Measurements from ENCODE around the gene SLPI.

SLPI gene

GRCh38 chr20:45218124-45218523 lies 36.2 kb downstream of the SLPI start:
- no peak for DNase-seq (ENCODE audit: low read depth in 2 of 2)

GRCh38 chr20:45212836-45213235 lies 41.5 kb downstream of the SLPI start:
- no peak for DNase-seq (ENCODE audit: low read depth in 2 of 2)

DNA sequence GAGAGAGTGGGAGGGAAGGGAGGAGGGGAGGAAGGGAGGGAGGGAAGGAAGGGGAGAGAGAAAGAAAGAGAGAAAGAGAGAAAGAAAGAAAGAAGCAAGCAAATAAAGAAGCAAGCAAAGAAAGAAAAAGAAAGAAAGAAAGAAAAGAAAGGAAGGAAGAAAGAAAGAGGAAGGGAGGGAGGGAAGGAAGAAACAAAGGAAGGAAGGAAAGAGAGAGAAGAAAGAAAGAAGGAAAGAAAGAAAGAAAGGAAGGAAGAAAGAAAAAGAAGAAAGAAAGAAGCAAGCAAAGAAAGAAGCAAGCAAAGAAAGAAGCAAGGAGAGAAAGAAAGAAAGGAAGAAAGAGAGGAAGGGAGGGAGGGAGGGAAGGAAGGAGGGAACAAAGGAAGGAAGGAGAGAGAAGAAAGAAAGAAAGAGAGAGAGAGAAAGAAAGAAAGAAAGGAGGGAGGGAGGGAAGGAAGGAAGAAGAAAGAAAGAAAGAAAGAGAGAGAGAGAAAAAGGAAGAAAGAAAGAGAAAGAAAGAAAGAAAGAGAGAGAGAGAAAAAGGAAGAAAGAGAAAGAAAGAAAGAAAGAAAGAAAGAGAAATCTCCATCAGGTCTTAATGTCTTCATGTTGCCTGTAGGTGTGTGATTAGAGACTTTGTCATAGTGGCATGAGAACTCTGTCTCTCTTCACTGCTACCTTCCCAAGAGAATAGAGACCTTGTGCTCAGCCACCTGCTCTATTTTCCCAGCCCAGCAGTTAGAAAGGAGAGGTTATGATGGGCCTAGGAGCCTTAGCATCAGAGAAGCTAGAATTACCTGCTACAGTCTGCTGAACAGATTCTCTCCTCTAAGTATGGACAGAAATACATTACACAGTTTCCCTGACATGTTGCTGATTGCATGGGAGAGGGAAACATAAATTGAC lies 42.5 kb downstream of the SLPI start:
- no peak for DNase-seq (ENCODE audit: low read depth in 2 of 2)

DNA sequence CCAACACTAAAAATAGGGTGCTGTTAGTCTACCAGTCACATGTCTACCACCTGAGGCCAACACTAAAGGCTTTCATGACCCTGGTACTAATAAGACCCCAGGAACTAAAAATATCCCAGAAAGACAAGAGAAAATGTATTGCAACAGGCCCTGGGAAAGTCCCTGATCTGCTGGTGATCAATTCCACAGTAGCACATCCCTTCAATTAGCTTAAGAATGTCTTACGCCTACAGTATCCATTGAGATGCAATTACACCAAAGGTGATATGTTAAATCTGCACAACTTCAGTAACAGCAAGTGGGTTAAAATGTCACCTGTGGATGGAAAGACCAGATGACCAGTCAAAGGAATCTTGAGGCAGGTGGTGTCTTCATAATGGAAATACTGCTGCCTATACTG lies 44.4 kb downstream of the SLPI start:
- DNase-seq (ENCODE audit: low read depth in 2 of 2): no peak

GRCh38 chr20:45206725-45207124 lies 47.6 kb downstream of the SLPI start, which contains the start of gene SEMG1:
Gene SEMG1 (plus strand): TSS chr20:45207033. CDS start chr20:45207054, 21 bp downstream.
- no peak for DNase-seq (ENCODE audit: low read depth in 2 of 2)
